Endothelial cell of umbilical vein (primary cell): ENCODE data around the gene PLK4. TPM values are rescaled to one million over a fixed set of nuclear protein-coding genes. Genes with fewer than 3 reads are reported as not detected.

ENCODE experiments used
- BruUV-seq: library from RNA; stranded (reverse); fragments of 400-500 nt; replicated peaks from 2 replicates; lab custom pipeline; 2021; lab: Mats Ljungman, UMichigan
- CTCF ChIA-PET: fragments of 300-600, 350-600 bp; sonication (Branson Sonifier 250); formaldehyde crosslinking; loops from one replicate; lab custom pipeline; 2021; ENCODE audit warnings: antibody characterized with exemption, inconsistent platforms; lab: Charles Lee
- POLR2A ChIA-PET: fragments of 300-600, 350-600 bp; sonication (Branson Sonifier 250); formaldehyde crosslinking; loops from one replicate; lab custom pipeline; 2021; ENCODE audit warnings: antibody characterized with exemption, inconsistent platforms; lab: Charles Lee
- DNase-seq: peaks from one replicate; pipeline ENCODE4 v3.0.0-alpha.2; 2011; ENCODE audit warnings: low read depth, low spot score
- FAIRE-seq: peaks from 2 replicates; lab custom pipeline; 2011; peaks lifted over from hg19 to GRCh38; lab: Jason Lieb, UNC
- H2AFZ ChIP-seq: 2 replicates; pipeline ENCODE4 v1.6.0; 2012; ENCODE audit warnings: low read depth, low read length, control low read depth, inconsistent platforms
- H3K27ac ChIP-seq: 2 replicates; pipeline ENCODE4 v1.5.1; 2011; ENCODE audit warnings: low read depth, mild to moderate bottlenecking, control low read depth, low read length, moderate library complexity; ENCODE audit not compliant: insufficient read depth
- H3K27me3 ChIP-seq, 2 experiments: 2 replicates each; pipeline versions ENCODE4 v1.6.0 to v1.6.1; 2011; ENCODE audit warnings: low read length in 2 of 2, mixed read lengths in 1 of 2; ENCODE audit not compliant: control insufficient read depth in 2 of 2, insufficient read depth in 2 of 2
- H3K36me3 ChIP-seq, 2 experiments: 2 replicates in 1 of 2; 3 replicates in 1 of 2; pipeline ENCODE4 v1.5.1; 2011; ENCODE audit warnings: low read length in 2 of 2, mild to moderate bottlenecking in 1 of 2, moderate library complexity in 1 of 2; ENCODE audit not compliant: control insufficient read depth in 2 of 2, insufficient read depth in 2 of 2; ENCODE audit errors: extremely low read depth in 1 of 2
- H3K4me1 ChIP-seq: 3 replicates; pipeline ENCODE4 v1.5.1; 2011; ENCODE audit warnings: mild to moderate bottlenecking, low read length; ENCODE audit not compliant: control insufficient read depth, insufficient read depth; ENCODE audit errors: extremely low read depth
- H3K4me2 ChIP-seq: 2 replicates; pipeline ENCODE4 v1.6.1; 2011; ENCODE audit warnings: low read length, control low read depth, mixed read lengths; ENCODE audit not compliant: insufficient read depth
- H3K4me3 ChIP-seq, 3 experiments: fragments of 200-600 bp in 1 of 3; sonication (generic), shearing (Covaris generic) in 1 of 3; replicated peaks in 1 of 3; 2 replicates each; pipeline ENCODE4 v1.5.1; 2011 to 2016; ENCODE audit warnings: control low read depth in 3 of 3, low read length in 3 of 3, mild to moderate bottlenecking in 2 of 3, inconsistent platforms in 1 of 3, low read depth in 1 of 3, moderate library complexity in 1 of 3; ENCODE audit not compliant: insufficient read depth in 1 of 3
- H3K79me2 ChIP-seq: 2 replicates; pipeline ENCODE4 v1.6.0; 2012; ENCODE audit warnings: low read length, inconsistent platforms; ENCODE audit not compliant: control insufficient read depth, insufficient read depth
- H3K9ac ChIP-seq: replicated peaks from 2 replicates; pipeline ENCODE3; 2011; ENCODE audit warnings: low read length, control low read depth; ENCODE audit not compliant: insufficient read depth; ENCODE audit errors: extremely low read depth
- H3K9me1 ChIP-seq: replicated peaks from 3 replicates; pipeline ENCODE4 v1.6.0; 2011; ENCODE audit warnings: mild to moderate bottlenecking, low read length; ENCODE audit not compliant: control insufficient read depth, insufficient read depth; ENCODE audit errors: extremely low read depth
- H3K9me3 ChIP-seq: replicated peaks from 2 replicates; pipeline ENCODE4 v1.5.1; 2012; ENCODE audit warnings: low read length, inconsistent platforms; ENCODE audit not compliant: control insufficient read depth, insufficient read depth
- H4K20me1 ChIP-seq: replicated peaks from 2 replicates; pipeline ENCODE3; 2011; ENCODE audit warnings: mild to moderate bottlenecking, low read length; ENCODE audit not compliant: control insufficient read depth, insufficient read depth; ENCODE audit errors: extremely low read depth
- EZH2 ChIP-seq: IDR thresholded peaks from 2 replicates; pipeline ENCODE4 v1.6.1; 2012; ENCODE audit warnings: borderline replicate concordance, low read depth, mild to moderate bottlenecking, moderate library complexity, low read length, inconsistent platforms; ENCODE audit not compliant: severe bottlenecking
- FOS ChIP-seq: IDR thresholded peaks from 2 replicates; pipeline ENCODE4 v1.6.1; 2011; ENCODE audit warnings: mild to moderate bottlenecking, low read length, moderate library complexity, borderline replicate concordance; ENCODE audit not compliant: insufficient read depth
- GATA2 ChIP-seq: IDR thresholded peaks from 2 replicates; pipeline ENCODE4 v1.7.0; 2011; ENCODE audit warnings: low read depth, mild to moderate bottlenecking, moderate library complexity, mixed read lengths, low read length; ENCODE audit not compliant: insufficient read length, insufficient read depth
- JUN ChIP-seq: IDR thresholded peaks from 2 replicates; pipeline ENCODE4 v1.6.1; 2011; ENCODE audit warnings: borderline replicate concordance, low read depth; ENCODE audit not compliant: insufficient read length, insufficient read depth
- MYC ChIP-seq: IDR thresholded peaks from one replicate; pipeline ENCODE4 v1.6.1; 2011; ENCODE audit warnings: mild to moderate bottlenecking, low read depth, low read length
- POLR2A ChIP-seq: IDR thresholded peaks from 2 replicates; pipeline ENCODE4 v1.6.1; 2012; ENCODE audit warnings: low read depth, mild to moderate bottlenecking, control low read depth, low read length
- POLR2AphosphoS5 ChIP-seq: IDR thresholded peaks from 2 replicates; pipeline ENCODE4 v1.6.1; 2012; ENCODE audit warnings: low read depth, mild to moderate bottlenecking, control low read depth, low read length, moderate library complexity; ENCODE audit not compliant: insufficient read depth
- dilution Hi-C: fragments of 300-500 bp; cut with MboI; formaldehyde crosslinking; loops from one replicate; pipeline ENCODE4 v1.15.0; 2019; ENCODE audit warnings: low sequenced_read_pairs; ENCODE audit not compliant: extremely low pct_ligation_motif_present
- intact Hi-C: fragments of 100-400 bp; cut with micrococcal nuclease; formaldehyde crosslinking; loops from one replicate; pipeline ENCODE4 v1.10.0; 2022
- polyA plus RNA-seq, 4 experiments: library from polyadenylated mRNA; depleted of rRNA in 3 of 4; stranded (reverse) in 3 of 4; unstranded in 1 of 4; fragments of >200 nt; gene quantifications; 2 replicates each; pipeline versions ENCODE4 v1.2.1 to v1.2.3, GENCODE V29; 2011 to 2012; ENCODE audit warnings: missing spikeins in 1 of 4
- total RNA-seq: library from RNA; stranded (reverse); gene quantifications from 2 replicates; pipeline ENCODE4 v1.2.3, GENCODE V29; 2021
- TF ChIP-seq, protein P1 (sequence below): IDR thresholded peaks from 2 replicates; pipeline ENCODE4 v1.6.1; 2011; ENCODE audit not compliant: insufficient read depth, insufficient read length
- TF ChIP-seq, protein P2 (sequence below), 2 donors: IDR thresholded peaks; 1 replicate in 1 of 2; 2 replicates in 1 of 2; pipeline ENCODE4 v1.5.1; 2011; ENCODE audit warnings: low read length in 2 of 2, mild to moderate bottlenecking in 2 of 2, moderate library complexity in 2 of 2, control low read depth in 1 of 2, inconsistent platforms in 1 of 2, low read depth in 1 of 2; ENCODE audit not compliant: insufficient read depth in 1 of 2; ENCODE audit errors: extremely low read depth in 1 of 2

Gene PLK4
- total and polyA plus RNA-seq, 2 donors (not counting 3 experiments of a cell fraction or from before 2014, with no cell fraction given) = 13.7 to 37.7 TPM

DNA sequence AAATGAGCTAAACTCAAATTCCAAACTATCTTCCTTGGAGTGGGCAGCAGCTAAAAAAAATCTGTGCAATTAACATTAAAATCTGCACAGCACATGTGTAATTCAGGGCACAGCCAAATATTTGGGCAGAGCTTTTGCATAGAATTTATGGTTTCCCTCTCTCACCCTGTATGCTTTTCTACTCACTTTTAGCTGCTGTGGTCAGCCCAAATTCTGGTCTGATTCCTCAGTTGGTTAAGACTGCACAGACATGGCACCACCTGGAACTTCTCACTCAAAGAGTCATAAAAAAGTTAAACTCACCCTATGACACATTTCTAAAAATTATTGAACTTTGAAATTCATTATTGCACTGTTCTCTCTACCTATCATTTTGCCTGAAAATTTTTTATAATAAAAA lies 4.9 kb upstream of the PLK4 start:
- TF ChIP-seq EZH2 (no peak), JUN (no peak), POLR2AphosphoS5 (no peak), GATA2 (no peak), MYC (no peak), POLR2A (no peak), FOS (no peak)
- TF ChIP-seq, protein P1, sequence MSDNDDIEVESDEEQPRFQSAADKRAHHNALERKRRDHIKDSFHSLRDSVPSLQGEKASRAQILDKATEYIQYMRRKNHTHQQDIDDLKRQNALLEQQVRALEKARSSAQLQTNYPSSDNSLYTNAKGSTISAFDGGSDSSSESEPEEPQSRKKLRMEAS = no peak
- TF ChIP-seq, protein P2, sequence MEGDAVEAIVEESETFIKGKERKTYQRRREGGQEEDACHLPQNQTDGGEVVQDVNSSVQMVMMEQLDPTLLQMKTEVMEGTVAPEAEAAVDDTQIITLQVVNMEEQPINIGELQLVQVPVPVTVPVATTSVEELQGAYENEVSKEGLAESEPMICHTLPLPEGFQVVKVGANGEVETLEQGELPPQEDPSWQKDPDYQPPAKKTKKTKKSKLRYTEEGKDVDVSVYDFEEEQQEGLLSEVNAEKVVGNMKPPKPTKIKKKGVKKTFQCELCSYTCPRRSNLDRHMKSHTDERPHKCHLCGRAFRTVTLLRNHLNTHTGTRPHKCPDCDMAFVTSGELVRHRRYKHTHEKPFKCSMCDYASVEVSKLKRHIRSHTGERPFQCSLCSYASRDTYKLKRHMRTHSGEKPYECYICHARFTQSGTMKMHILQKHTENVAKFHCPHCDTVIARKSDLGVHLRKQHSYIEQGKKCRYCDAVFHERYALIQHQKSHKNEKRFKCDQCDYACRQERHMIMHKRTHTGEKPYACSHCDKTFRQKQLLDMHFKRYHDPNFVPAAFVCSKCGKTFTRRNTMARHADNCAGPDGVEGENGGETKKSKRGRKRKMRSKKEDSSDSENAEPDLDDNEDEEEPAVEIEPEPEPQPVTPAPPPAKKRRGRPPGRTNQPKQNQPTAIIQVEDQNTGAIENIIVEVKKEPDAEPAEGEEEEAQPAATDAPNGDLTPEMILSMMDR (IDR thresholded peaks at IDR 0.05; ENCODE audit: extremely low read depth in 1 of 2, insufficient read depth in 1 of 2, low read depth in 1 of 2, low read length in 2 of 2) = no peak
- Histone ChIP-seq H4K20me1 (no peaks in the 10 kb centered on the region), H2AFZ (no peak overlapping the region), H3K36me3 (no peaks in the 10 kb centered on the region), H3K4me3 (no peak overlapping the region), H3K4me1 (peaks cover 6% of the 10 kb centered on the region), H3K9ac (no peak overlapping the region), H3K27me3 (no peaks in the 10 kb centered on the region), H3K4me2 (no peak overlapping the region), H3K9me1 (no peaks in the 10 kb centered on the region), H3K9me3 (no peaks in the 10 kb centered on the region), H3K79me2 (no peaks in the 10 kb centered on the region), H3K27ac (no peak overlapping the region)
- FAIRE-seq (no peak), DNase-seq (no peak)
- intact Hi-C loops = no loop called here
- CTCF ChIA-PET = interaction anchor here (1.4 kb wide), 1 partner anchor 71 kb away, joined by 4 read pairs; no protein-coding TSS in a partner anchor
- dilution Hi-C loops = no loop called here
- no TSS peak for BruUV-seq
- POLR2A ChIA-PET = no interaction called here
